ENCODE measurements around the gene DCAF7.

The DCAF7 gene

DNA sequence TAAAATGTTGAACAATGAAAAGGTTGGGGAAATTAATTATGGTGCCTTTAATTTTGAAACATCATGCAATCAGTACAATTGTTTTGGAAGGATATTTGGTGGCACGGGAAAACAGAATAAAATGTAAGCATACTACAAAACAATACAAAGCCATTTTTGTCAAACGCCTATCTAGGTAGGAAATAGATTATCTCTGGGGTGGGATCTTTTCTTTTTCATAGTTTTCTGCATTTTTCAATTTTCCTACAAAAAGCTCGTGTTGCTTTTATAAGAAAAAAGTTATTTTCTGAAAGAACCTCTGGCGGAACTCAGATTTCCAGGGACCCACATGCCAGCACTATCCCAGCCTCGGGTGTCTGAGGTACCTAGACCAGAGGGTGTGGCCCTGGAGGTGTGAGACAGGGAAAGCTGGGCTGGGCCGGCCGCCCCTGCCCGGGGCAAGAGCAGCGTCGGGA is 71.0 kb downstream of the DCAF7 start:
- Histone ChIP-seq H3F3A (ENCODE audit: control insufficient read depth, insufficient read depth) (no peaks in the 10 kb centered on the region; the same call in 1 of the 2 replicates), H3K27ac (ENCODE audit: low read depth, low read length) (peak overlapping the region; percentile 44), H3K4me2 (ENCODE audit: low read length) (peak overlapping the region; percentile 77), H3K4me3 (ENCODE audit: low read length) (peak overlapping the region; percentile 71), H3K9me3 (ENCODE audit: control insufficient read depth, insufficient read depth, low read length) (no peaks in the 10 kb centered on the region), H4K20me1 (ENCODE audit: control insufficient read depth, insufficient read depth, low read depth, low read length) (peaks cover 8% of the 10 kb centered on the region; the same call in 1 of the 2 replicates), H3K9me2 (replicated peaks; ENCODE audit: control insufficient read depth, low read length) (no peaks in the 10 kb centered on the region), H3K27me3 (ENCODE audit: control insufficient read depth, low read length) (peaks cover 5% of the 10 kb centered on the region; the same call in 1 of the 2 replicates), H3K36me3 (ENCODE audit: control insufficient read depth, low read length) (0 out of 2 replicates have a peak, but pooled peaks cover 4% of the 10 kb centered on the region), H3K4me1 (ENCODE audit: control insufficient read depth, low read length) (peaks cover 26% of the 10 kb centered on the region), H3K79me2 (ENCODE audit: control insufficient read depth, low read length) (peaks cover 35% of the 10 kb centered on the region)
- TF ChIP-seq, protein P1, sequence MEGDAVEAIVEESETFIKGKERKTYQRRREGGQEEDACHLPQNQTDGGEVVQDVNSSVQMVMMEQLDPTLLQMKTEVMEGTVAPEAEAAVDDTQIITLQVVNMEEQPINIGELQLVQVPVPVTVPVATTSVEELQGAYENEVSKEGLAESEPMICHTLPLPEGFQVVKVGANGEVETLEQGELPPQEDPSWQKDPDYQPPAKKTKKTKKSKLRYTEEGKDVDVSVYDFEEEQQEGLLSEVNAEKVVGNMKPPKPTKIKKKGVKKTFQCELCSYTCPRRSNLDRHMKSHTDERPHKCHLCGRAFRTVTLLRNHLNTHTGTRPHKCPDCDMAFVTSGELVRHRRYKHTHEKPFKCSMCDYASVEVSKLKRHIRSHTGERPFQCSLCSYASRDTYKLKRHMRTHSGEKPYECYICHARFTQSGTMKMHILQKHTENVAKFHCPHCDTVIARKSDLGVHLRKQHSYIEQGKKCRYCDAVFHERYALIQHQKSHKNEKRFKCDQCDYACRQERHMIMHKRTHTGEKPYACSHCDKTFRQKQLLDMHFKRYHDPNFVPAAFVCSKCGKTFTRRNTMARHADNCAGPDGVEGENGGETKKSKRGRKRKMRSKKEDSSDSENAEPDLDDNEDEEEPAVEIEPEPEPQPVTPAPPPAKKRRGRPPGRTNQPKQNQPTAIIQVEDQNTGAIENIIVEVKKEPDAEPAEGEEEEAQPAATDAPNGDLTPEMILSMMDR (IDR thresholded peaks at IDR 0.05; ENCODE audit: low read depth, low read length, poor library complexity, severe bottlenecking) = no peak
- no peak for TF ChIP-seq EZH2phosphoT487 (IDR thresholded peaks at IDR 0.05; ENCODE audit: borderline replicate concordance, low read length)

DNA sequence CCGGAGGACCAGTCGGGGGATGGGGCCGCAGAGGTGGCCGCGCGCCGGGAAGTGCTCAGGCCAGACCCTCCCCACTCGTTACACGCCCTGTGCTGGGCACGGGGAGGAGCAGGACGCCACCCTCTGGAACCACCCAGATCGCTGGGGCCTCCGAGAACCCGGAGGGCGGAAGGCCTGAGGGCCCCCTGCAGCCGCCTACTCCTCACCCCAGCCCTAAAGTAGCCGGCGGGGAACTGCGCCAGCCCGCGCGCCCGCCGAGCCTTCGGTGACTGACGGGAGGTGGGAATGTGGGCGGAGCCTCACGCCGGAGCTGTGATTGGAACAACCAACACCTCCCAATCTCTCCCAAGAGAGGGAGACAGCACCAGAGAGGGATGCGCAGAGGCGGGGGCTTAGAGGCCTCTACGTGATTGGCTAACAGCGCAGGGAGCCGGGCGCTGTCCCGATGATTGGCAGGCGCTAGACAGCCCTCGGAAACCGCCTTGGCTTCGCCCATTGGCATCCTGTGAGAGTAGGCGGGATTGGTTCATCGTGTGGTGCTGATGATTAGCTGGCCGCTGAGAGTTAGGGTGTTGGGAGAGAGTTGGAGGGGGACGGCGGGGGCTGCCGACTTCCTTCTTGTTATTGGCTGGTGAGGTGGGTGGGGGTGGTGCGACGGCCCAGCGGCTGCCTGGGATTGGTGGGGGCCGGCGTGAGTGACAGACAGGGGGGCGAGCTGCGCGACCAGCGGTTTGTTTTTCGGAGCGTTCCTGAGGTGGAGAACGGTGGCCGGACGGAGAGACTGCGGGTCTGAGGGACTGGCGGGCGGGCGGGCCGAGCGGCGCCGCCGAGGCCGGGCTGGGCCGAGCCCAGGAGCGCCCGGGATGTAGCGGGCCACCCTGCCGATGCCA is 71.7 kb downstream of the DCAF7 start, which contains the start of gene MAP3K3:
MAP3K3 (plus strand) TSS at position 734 of the 890 bp plus-strand sequence. CDS start 343 bp downstream, outside the sequence.
- TF ChIP-seq EZH2phosphoT487 (IDR thresholded peaks at IDR 0.05; ENCODE audit: borderline replicate concordance, low read length) = no peak
- TF ChIP-seq, protein P1 (IDR thresholded peaks at IDR 0.05; ENCODE audit: low read depth, low read length, poor library complexity, severe bottlenecking) = peak; percentile 33
- Histone ChIP-seq H3K9me3 (ENCODE audit: control insufficient read depth, insufficient read depth, low read length) (no peaks in the 10 kb centered on the region), H3K36me3 (ENCODE audit: control insufficient read depth, low read length) (0 out of 2 replicates have a peak, but pooled peaks cover 4% of the 10 kb centered on the region), H4K20me1 (ENCODE audit: control insufficient read depth, insufficient read depth, low read depth, low read length) (peaks cover 8% of the 10 kb centered on the region; the same call in 1 of the 2 replicates), H3K4me3 (ENCODE audit: low read length) (peak within 1 kb of the TSS; percentile 71), H3K9me2 (replicated peaks; ENCODE audit: control insufficient read depth, low read length) (no peaks in the 10 kb centered on the region), H3K27me3 (ENCODE audit: control insufficient read depth, low read length) (peaks cover 5% of the 10 kb centered on the region; the same call in 1 of the 2 replicates), H3F3A (ENCODE audit: control insufficient read depth, insufficient read depth) (no peaks in the 10 kb centered on the region; the same call in 1 of the 2 replicates), H3K4me2 (ENCODE audit: low read length) (peak within 1 kb of the TSS; percentile 95), H3K27ac (ENCODE audit: low read depth, low read length) (peak within 1 kb of the TSS; percentile 44), H3K4me1 (ENCODE audit: control insufficient read depth, low read length) (peaks cover 26% of the 10 kb centered on the region), H3K79me2 (ENCODE audit: control insufficient read depth, low read length) (peaks cover 41% of the 10 kb centered on the region)

DNA sequence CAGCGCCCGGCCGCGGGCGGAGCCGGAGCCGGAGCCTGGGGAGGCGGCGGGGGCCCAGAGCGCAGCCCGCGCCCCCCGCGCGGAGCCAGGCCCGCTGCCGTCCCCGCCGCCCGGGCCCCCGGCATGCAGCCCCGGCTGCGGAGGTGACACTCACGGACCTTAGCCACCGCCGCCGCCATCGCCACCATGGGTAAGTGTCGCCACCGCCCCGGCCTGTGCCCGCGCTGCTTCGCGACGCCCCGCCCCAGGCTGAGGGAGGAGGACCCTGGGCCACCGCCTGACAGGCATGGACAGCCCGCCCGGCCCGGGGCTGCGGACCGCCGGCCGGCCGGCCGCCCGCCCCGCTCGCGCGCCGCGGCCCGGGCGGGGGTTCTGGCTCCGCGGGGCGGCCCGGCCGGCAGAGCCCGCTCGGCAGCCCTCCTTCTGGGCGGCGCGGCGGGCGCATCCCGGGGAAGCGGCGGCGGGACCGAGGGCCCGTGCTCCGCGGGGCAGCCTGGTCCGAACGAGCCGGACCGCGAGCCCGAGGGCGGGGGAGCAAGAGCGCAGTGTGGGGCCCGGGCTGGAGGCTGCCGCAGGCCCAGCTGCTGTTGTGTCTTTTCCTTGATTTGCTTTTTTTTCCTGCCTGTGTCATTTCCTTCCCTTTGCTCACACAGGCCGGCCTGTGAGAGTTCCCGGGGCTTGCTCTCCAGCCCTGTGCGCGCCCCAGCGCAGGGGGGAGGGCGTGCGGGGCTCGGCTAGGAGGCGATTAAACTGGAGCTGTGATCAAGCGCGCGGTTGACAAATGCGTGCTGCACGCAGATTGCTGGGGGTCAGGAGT is 72.5 kb downstream of the DCAF7 start:
- H3K9me2 ChIP-seq (replicated peaks; ENCODE audit: control insufficient read depth, low read length) = no peaks in the 10 kb centered on the region
- peaks cover 26% of the 10 kb centered on the region for H3K4me1 ChIP-seq (ENCODE audit: control insufficient read depth, low read length)
- H3K4me2 ChIP-seq (ENCODE audit: low read length) = peak overlapping the region; percentile 95
- peak overlapping the region; percentile 71 for H3K4me3 ChIP-seq (ENCODE audit: low read length)
- H4K20me1 ChIP-seq (ENCODE audit: control insufficient read depth, insufficient read depth, low read depth, low read length) = peaks cover 8% of the 10 kb centered on the region; the same call in 1 of the 2 replicates
- H3K9me3 ChIP-seq (ENCODE audit: control insufficient read depth, insufficient read depth, low read length) = no peaks in the 10 kb centered on the region
- H3K79me2 ChIP-seq (ENCODE audit: control insufficient read depth, low read length) = peaks cover 49% of the 10 kb centered on the region
- TF ChIP-seq, protein P1 (IDR thresholded peaks at IDR 0.05; ENCODE audit: low read depth, low read length, poor library complexity, severe bottlenecking) = no peak
- TF ChIP-seq EZH2phosphoT487 (IDR thresholded peaks at IDR 0.05; ENCODE audit: borderline replicate concordance, low read length) = no peak
- H3K27me3 ChIP-seq (ENCODE audit: control insufficient read depth, low read length) = peaks cover 5% of the 10 kb centered on the region; the same call in 1 of the 2 replicates
- peak overlapping the region; percentile 30; the same call in 1 of the 2 replicates for H3K27ac ChIP-seq (ENCODE audit: low read depth, low read length)
- H3K36me3 ChIP-seq (ENCODE audit: control insufficient read depth, low read length) = 0 out of 2 replicates have a peak, but pooled peaks cover 4% of the 10 kb centered on the region
- no peaks in the 10 kb centered on the region; the same call in 1 of the 2 replicates for H3F3A ChIP-seq (ENCODE audit: control insufficient read depth, insufficient read depth)
